GM18517 (cell line): ENCODE data around the gene RFNG.

Experiments
- ATAC-seq: cut with Tn5 transposase; IDR thresholded peaks from one replicate; pipeline ENCODE4 v1.9.1; 2021; ENCODE audit warnings: mild to moderate bottlenecking, moderate library complexity; ENCODE audit not compliant: unreplicated experiment

Gene RFNG

DNA sequence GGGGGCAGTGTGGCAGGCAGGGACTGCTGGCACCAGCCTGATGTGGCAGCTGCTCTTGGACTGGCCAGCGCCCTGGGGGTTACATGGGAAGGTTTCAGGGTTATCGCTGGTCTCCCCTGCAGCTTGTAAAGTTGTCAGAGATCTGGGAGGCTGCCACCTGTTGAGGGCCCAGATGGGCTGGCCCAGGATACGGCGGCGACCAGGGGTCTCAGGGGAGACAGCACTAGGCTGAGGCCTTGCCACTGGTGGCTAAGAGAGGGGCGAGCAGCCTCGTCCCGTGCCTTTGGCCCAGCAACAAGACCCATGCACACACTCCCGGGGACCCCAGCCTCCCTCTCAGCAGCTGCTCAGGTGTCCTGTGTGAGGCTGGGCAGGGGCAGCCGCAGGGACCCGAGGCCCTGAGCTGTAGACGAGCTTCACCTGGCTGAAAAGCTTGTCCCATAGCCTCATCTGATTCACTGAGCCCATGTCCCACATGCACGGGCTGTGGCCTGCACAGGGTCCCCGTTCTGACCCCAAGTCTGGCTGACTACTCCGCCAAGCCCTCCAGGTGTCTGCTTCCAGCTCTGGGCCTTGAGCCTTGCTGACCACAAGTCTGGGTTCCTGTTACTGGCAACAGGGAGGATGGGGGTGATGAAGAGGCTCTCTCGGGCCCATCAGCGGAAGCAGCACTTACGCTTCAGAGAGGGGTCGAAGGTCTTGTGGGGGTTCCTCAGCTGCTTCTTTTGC is 7.8 kb upstream of the RFNG start:
- ATAC-seq = no peak

DNA sequence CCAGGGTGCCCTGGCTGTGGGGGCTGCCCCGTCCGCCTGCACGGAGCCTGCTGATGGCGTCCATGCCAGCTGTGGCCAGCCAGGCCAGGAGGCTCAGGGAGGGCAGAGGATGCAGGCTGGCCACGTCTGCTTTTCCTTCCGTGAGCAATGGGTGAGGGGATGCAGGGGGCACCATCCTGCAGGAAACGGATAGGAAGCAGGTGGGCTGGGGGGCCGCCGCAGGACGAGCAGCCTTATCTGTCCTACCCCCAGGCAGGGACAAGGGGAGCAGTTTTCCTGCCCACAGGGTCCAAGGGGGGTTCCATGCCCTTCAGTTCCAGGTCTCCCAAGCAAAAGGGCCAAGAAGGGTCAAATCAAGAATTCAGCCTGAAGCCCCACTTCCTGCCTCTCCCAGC is 7.2 kb upstream of the RFNG start:
- no peak for ATAC-seq

DNA sequence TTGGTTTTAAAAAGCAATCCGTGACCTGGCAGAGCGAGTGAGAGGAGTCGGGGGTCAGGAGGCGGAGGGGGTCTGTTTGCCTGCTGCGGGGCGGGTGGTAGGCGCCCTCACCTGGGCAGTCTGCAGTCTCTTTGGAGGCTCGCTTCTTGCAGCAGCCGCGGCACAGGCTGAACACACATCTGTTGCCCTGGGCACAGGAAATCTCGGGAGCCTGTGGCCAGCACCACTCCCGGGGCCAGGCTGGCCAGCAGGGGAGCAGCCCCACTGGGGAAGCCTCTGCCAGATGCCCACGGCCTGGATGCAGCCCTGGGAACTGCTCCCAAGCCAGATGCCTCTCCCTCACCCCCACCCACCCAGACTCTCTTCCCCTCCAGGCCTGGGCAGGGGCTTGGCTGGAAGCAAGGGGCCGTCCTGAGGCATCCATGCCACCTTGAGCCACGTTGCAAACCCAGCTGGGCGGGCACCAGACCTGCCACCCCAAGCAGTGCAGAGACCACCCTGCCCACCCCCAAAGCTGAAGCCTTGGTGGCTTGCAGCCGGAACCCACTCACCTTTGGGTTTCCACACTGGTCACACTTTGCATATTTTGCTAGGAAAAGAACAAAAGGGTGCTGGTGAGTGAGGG is 6.7 kb upstream of the RFNG start:
- ATAC-seq = no peak

DNA sequence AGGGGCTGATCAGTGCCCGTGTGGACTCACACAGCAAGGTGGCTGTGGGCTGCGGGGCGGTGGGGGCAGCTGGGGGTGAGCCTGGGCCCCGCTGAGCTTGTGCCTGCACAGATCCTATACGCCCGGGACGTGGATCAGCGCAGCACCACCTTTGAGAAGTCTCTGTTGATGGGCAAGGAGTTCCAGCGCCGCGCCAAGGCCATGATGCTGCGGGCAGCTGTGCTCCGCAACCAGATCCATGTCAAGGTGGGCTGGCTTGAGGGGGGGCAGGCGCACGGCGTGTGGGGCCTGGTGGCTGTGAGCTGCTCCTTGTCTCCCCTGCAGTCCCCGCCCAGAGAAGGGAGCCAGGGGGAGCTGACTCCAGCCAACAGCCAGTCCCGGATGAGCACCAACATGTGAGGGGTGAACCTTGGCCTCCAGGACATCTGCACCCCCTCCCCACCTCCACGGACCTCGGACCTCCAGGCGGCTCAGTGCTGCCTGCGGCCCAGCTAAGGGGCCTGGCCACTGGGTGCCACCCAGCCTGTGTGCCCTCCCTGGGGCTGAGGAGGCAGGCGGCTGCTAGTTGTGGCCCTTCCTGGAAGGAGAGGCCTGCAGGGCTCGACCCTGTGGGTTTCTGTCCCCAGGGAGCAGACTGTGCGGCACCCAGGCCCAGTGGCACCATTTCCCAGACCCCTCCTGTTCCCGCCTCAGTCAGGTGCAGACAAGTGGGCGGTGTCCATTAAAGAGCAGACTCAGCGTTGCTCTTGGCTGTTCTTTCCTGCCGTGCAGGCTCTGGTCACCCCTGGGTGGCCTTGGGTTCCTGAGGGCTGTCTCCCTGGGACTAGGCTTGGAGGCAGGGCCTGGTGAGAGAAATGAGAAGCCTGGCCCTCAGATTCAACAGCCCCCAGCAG is 5.4 kb upstream of the RFNG start:
- ATAC-seq = no peak

GRCh38 chr17:82055965-82056728 is 4.5 kb upstream of the RFNG start:
- no peak for ATAC-seq

DNA sequence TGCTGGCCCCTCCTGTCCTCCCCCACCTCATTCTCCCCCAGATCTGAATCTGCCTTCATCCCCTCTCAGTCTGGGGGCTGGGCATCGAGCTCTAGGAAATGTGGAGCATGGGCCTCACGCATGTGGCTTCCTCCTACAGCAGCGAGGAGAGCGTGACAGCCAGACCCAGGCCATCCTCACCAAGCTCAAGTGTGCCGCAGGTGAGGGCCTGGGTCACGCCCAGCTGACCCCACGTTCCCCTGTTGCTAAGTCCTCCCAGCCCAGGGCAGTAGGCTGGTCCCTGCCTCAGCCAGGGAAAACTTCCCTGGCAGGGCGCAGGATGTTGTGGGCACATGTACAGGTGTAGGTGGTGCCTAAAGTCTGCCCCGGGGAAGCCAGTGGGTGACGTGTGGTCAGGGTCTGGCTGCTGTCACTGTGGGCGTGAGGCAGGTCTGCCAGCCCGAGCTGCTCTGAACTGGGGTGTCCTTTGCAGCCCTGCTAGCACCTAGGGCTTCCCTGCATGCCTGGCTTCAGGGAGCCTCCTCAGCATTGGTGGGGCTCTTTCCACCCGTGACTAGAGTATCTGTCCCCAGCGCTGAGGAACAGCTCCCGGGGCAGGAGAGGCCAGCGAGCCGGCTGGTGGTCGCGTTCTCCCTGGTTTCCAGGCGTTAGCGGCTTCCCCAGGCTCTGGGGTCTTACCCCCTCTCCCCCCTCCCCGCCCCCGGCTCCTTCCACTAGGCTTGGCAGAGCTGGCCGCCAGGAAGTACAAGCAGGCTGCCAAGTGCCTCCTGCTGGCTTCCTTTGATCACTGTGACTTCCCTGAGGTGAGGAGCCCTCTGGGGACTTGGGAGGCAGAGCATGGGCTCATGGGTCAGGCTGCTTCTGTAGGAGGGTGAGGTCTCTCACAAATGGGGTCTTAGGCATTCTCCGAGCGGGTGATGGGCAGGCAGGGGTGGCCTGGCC is 3.7 kb upstream of the RFNG start:
- no peak for ATAC-seq

- no peak for ATAC-seq
These were observed 2.9 kb upstream of the RFNG start for GRCh38 chr17:82054351-82055022.

GRCh38 chr17:82053556-82054263 is 2.1 kb upstream of the RFNG start:
- ATAC-seq = no peak

- no peak for ATAC-seq
These were observed 1.5 kb upstream of the RFNG start for GRCh38 chr17:82053130-82053529.

- no peak for ATAC-seq
These were observed 1.0 kb upstream of the RFNG start for GRCh38 chr17:82052638-82053059.

DNA sequence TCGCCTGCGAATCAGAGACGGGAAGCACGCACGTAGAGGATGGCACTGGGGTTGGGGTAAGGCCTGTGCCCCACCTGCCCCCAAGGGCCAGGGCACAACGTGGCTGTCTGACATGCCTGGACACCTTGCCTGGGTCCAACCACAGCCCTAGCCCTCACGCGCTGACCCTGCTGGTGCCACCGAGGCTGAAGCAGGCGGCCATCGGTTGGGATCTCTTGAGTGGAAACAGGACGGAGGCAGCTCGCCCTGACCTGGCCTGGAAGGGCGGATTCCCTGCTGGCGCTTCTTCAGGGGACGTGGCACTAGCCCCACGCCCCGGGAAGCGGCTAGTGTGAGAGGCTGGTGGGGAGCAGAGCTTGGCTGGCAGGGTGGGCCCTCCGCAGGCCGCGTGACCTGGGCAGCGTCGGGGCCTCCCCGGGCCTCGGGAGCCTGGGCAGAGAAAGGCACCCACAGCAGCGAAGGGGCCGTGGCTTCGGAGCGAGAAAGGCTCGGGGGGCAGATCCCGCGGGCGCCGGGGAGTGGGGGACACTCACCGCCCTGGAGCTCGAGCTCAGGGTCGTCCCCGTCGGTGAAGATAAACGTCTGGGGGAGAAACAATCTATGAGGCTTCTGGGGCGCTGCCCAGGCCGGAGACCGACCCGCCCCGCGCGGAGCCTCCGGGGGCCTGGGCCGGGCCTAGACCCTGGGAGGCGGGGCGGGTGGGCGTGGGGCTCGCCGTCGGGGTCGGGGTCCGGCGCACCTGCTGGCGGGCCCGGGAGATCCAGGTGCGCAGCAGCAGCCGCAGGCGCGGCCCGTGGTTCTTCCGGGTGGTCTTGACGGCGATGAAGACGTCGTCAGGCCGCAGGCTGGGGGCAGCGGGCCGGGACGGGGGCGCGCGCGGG is 610 bp downstream of the RFNG start:
- ATAC-seq = no peak

DNA sequence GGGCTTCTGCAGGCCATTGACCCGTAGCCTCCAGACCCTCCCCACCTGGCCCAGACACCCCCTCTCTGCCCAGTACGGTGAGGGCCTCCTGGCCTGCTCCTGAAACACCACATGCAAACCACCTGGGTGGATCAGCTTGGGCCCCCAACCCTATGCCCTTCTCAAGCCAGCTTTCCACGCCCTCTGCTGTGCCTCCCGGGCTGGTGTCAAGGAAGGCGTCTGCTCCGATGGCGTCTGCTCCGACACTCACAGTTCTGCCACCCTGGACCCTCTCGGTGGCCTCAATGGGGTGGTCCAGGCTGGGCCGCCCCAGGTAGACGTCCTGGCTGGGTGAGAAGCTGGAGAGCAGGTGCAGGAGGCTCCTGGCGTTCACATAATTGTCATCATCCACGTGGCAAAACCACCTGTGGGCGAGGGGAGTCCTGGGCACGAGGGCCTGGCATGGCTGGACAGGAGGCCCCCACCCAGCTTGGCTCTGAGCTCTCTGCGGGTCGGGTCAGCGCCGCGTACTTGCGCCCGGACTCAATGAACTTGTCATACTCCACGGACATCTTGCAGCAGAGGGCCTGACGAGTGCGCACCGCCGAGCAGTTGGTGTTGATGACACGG is 1.4 kb downstream of the RFNG start:
- ATAC-seq = no peak

DNA sequence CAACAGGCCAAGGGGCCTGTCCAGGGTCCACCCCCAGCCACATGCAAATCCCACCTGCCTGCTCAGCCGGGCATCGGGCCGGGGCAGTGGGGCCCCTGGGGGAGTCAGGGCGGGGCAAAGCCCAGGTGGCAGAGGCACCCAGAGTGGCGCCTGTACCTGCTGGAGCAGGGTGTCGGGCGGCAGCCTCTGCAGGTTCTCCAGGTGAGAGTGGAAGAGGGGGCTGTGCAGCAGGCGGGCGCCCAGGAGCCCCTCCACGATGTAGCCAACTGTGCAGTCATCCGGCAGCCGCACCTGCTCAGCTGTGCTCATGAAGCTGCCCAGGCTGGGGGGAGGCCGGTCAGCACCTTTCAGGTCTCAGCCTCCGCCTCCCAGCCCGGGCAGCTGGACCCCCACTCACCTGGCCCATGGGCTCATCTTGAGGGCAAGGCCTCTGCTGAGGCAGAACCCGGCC is 2.1 kb downstream of the RFNG start:
- no peak for ATAC-seq

- ATAC-seq = no peak
These were observed 2.5 kb downstream of the RFNG start for GRCh38 chr17:82049106-82049505.

DNA sequence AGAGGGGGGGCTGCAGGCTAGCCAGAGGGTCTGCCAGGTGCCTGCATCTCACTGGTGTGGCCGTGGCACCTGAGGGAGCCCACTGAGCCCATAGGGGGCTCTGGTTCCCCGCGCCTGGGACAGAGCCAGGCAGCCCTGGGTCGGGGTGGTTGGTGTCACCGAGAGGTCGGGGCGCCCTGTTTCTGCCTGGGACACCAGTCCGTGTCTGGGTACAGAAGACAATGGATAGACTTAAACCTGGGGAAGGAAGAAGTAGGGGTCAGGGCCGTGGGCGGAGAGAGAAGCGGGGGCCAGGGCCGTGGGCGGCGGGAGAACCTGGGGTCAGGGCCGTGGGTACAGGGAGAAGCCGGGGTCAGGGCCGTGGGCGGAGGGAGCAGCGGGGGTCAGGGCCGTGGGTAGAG is 3.0 kb downstream of the RFNG start:
- ATAC-seq = no peak

- no peak for ATAC-seq
These were observed 3.6 kb downstream of the RFNG start for GRCh38 chr17:82047914-82048570.

GRCh38 chr17:82047379-82047778 is 4.2 kb downstream of the RFNG start:
- ATAC-seq = no peak
